Endothelial cell of umbilical vein (primary cell): ENCODE results near the gene AUTS2.

ENCODE experiments used
- CTCF ChIP-seq, 2 donors: IDR thresholded peaks; 1 replicate in 1 of 2; 2 replicates in 1 of 2; pipeline ENCODE4 v1.5.1; 2011; ENCODE audit warnings: low read length in 2 of 2, mild to moderate bottlenecking in 2 of 2, moderate library complexity in 2 of 2, control low read depth in 1 of 2, inconsistent platforms in 1 of 2, low read depth in 1 of 2; ENCODE audit not compliant: insufficient read depth in 1 of 2; ENCODE audit errors: extremely low read depth in 1 of 2
- EZH2 ChIP-seq: IDR thresholded peaks from 2 replicates; pipeline ENCODE4 v1.6.1; 2012; ENCODE audit warnings: borderline replicate concordance, low read depth, mild to moderate bottlenecking, moderate library complexity, low read length, inconsistent platforms; ENCODE audit not compliant: severe bottlenecking
- FOS ChIP-seq: IDR thresholded peaks from 2 replicates; pipeline ENCODE4 v1.6.1; 2011; ENCODE audit warnings: mild to moderate bottlenecking, low read length, moderate library complexity, borderline replicate concordance; ENCODE audit not compliant: insufficient read depth
- GATA2 ChIP-seq: IDR thresholded peaks from 2 replicates; pipeline ENCODE4 v1.7.0; 2011; ENCODE audit warnings: low read depth, mild to moderate bottlenecking, moderate library complexity, mixed read lengths, low read length; ENCODE audit not compliant: insufficient read length, insufficient read depth
- JUN ChIP-seq: IDR thresholded peaks from 2 replicates; pipeline ENCODE4 v1.6.1; 2011; ENCODE audit warnings: borderline replicate concordance, low read depth; ENCODE audit not compliant: insufficient read length, insufficient read depth
- MAX ChIP-seq: IDR thresholded peaks from 2 replicates; pipeline ENCODE4 v1.6.1; 2011; ENCODE audit not compliant: insufficient read depth, insufficient read length
- MYC ChIP-seq: IDR thresholded peaks from one replicate; pipeline ENCODE4 v1.6.1; 2011; ENCODE audit warnings: mild to moderate bottlenecking, low read depth, low read length
- POLR2A ChIP-seq: IDR thresholded peaks from 2 replicates; pipeline ENCODE4 v1.6.1; 2012; ENCODE audit warnings: low read depth, mild to moderate bottlenecking, control low read depth, low read length
- POLR2AphosphoS5 ChIP-seq: IDR thresholded peaks from 2 replicates; pipeline ENCODE4 v1.6.1; 2012; ENCODE audit warnings: low read depth, mild to moderate bottlenecking, control low read depth, low read length, moderate library complexity; ENCODE audit not compliant: insufficient read depth

- no peak for TF ChIP-seq CTCF (IDR thresholded peaks at IDR 0.05; ENCODE audit: extremely low read depth in 1 of 2, insufficient read depth in 1 of 2, low read depth in 1 of 2, low read length in 2 of 2)
- no peak for TF ChIP-seq MYC
- TF ChIP-seq POLR2AphosphoS5: no peak
- TF ChIP-seq EZH2: no peak
- no peak for TF ChIP-seq POLR2A
- no peak for TF ChIP-seq JUN
- TF ChIP-seq MAX: no peak
- TF ChIP-seq FOS: no peak
- TF ChIP-seq GATA2: no peak
Observed at GRCh38 chr7:69732203-69732602, 133.9 kb downstream of the AUTS2 start.
